Natural killer cell (primary cell): ENCODE data around the gene GPR37L1. TPM values are rescaled to one million over a fixed set of nuclear protein-coding genes. Genes with fewer than 3 reads are reported as not detected.

Source experiments
- ATAC-seq, 3 donors: fragments of 150-1000 bp in 2 of 3; fragments of 200-7000 bp in 1 of 3; cut with Tn5 transposase; 1 replicate in 1 of 3; 2 replicates in 2 of 3; pipeline ENCODE4 v1.10.0; 2021; ENCODE audit warnings: mild to moderate bottlenecking in 2 of 3, moderate library complexity in 2 of 3
- DNase-seq, 2 donors: peaks; one replicate each; pipeline versions ENCODE4 v3.0.0 to v3.0.0-alpha.2; 2013 to 2021; ENCODE audit warnings: mixed read lengths in 1 of 2
- H3K27ac ChIP-seq: one replicate; pipeline ENCODE4 v1.5.1; 2013; ENCODE audit warnings: mild to moderate bottlenecking, low read length
- H3K27me3 ChIP-seq: one replicate; pipeline ENCODE4 v1.6.1; 2013; ENCODE audit warnings: low read length; ENCODE audit not compliant: control insufficient read depth, insufficient read depth
- H3K36me3 ChIP-seq: one replicate; pipeline ENCODE4 v1.6.1; 2013; ENCODE audit warnings: low read length; ENCODE audit not compliant: control insufficient read depth, insufficient read depth
- H3K4me1 ChIP-seq: one replicate; pipeline ENCODE4 v1.6.1; 2013; ENCODE audit warnings: low read length; ENCODE audit not compliant: control insufficient read depth, insufficient read depth
- H3K4me3 ChIP-seq: one replicate; pipeline ENCODE4 v1.5.1; 2013; ENCODE audit warnings: low read length
- H3K9me3 ChIP-seq: one replicate; pipeline ENCODE4 v1.6.1; 2013; ENCODE audit warnings: low read length; ENCODE audit not compliant: control insufficient read depth, insufficient read depth
- H3K27ac Mint-ChIP-seq, 2 donors: one replicate each; pipeline ENCODE4 v1.8.0; 2022; ENCODE audit warnings: mild to moderate bottlenecking in 2 of 2, mixed read lengths in 2 of 2, moderate library complexity in 1 of 2
- H3K27me3 Mint-ChIP-seq, 2 donors: one replicate each; pipeline ENCODE4 v1.8.0; 2022; ENCODE audit warnings: low read depth in 2 of 2, mixed read lengths in 2 of 2
- H3K36me3 Mint-ChIP-seq: one replicate; pipeline ENCODE4 v1.8.0; 2022; ENCODE audit warnings: mixed read lengths
- H3K4me1 Mint-ChIP-seq, 2 donors: one replicate each; pipeline ENCODE4 v1.8.0; 2022; ENCODE audit warnings: mixed read lengths in 2 of 2
- H3K4me3 Mint-ChIP-seq: one replicate; pipeline ENCODE4 v1.8.0; 2022; ENCODE audit warnings: mild to moderate bottlenecking, moderate library complexity, mixed read lengths
- H3K9me3 Mint-ChIP-seq, 2 donors: one replicate each; pipeline ENCODE4 v1.8.0; 2022; ENCODE audit warnings: mixed read lengths in 2 of 2
- CTCF ChIP-seq: fragments of 200-600 bp; IDR thresholded peaks from one replicate; pipeline ENCODE4 v1.8.0; 2022; ENCODE audit warnings: antibody characterized with exemption
- whole genome bisulfite sequencing: methylation state at CpG from one replicate; pipeline ENCODE4 v1.1.7; 2013; ENCODE audit warnings: missing lambda C conversion rate; ENCODE audit not compliant: insufficient coverage; 5-methylcytosine and 5-hydroxymethylcytosine counted together
- intact Hi-C: fragments of 100-400 bp; cut with micrococcal nuclease; formaldehyde crosslinking; loops from one replicate; pipeline ENCODE4 v1.14.2; 2022
- total RNA-seq, 4 donors: library from RNA; stranded (reverse); fragments of 120-200 nt in 1 of 4; gene quantifications; one replicate each; pipeline versions ENCODE4 v1.2.3 to v1.2.4, GENCODE V29; 2013 to 2022

The GPR37L1 gene
- total RNA-seq, 3 donors from 2014 or later (not counting 1 experiment from before 2014, with no cell fraction given), result not detected

GRCh38 chr1:202162418-202163280, 39.9 kb downstream of the GPR37L1 start:
- Histone ChIP-seq H3K27ac (peak overlapping the region; percentile 34), H3K4me3 (no peak overlapping the region), H3K36me3 (peaks cover 6% of the 10 kb centered on the region), H3K27me3 (no peaks in the 10 kb centered on the region), H3K9me3 (no peaks in the 10 kb centered on the region), H3K4me1 (peaks cover 86% of the 10 kb centered on the region)
- Mint-ChIP-seq H3K27ac (peak overlapping the region; percentile 83 to 100), H3K4me1 (peaks cover 56 to 74% of the 10 kb centered on the region in 2 donors), H3K4me3 (peak overlapping the region; percentile 85), H3K27me3 (no peaks in the 10 kb centered on the region), H3K36me3 (no peaks in the 10 kb centered on the region), H3K9me3 (no peaks in the 10 kb centered on the region)
- TF ChIP-seq CTCF, result no peak
- intact Hi-C loops, result loop anchor here (5.0 kb wide), 1 partner anchor 35 kb away; no protein-coding TSS in a partner anchor
- DNase-seq (peak in 1 of 2 donors; percentile 62), ATAC-seq (no peak)
- WGBS, result 22% methylated on average over 13 of the region's 15 CpGs

- H3K4me1 Mint-ChIP-seq, result peaks cover 50 to 65% of the 10 kb centered on the region in 2 donors
- H3K36me3 ChIP-seq, result no peaks in the 10 kb centered on the region
- TF ChIP-seq CTCF, result no peak
- H3K4me3 Mint-ChIP-seq, result peak overlapping the region; percentile 9
- H3K27me3 Mint-ChIP-seq, result no peaks in the 10 kb centered on the region
- 83% methylated on average over 12 of the region's 12 CpGs for WGBS
- no peak overlapping the region for H3K4me3 ChIP-seq
- H3K27me3 ChIP-seq, result no peaks in the 10 kb centered on the region
- H3K9me3 ChIP-seq, result no peaks in the 10 kb centered on the region
- peaks cover 77% of the 10 kb centered on the region for H3K4me1 ChIP-seq
- peak overlapping the region; percentile 34 for H3K27ac ChIP-seq
- DNase-seq (peak in 1 of 2 donors; percentile 36), ATAC-seq (no peak)
- H3K27ac Mint-ChIP-seq, result peak overlapping the region; percentile 83 to 100
- H3K36me3 Mint-ChIP-seq, result no peaks in the 10 kb centered on the region
- no peaks in the 10 kb centered on the region for H3K9me3 Mint-ChIP-seq
- intact Hi-C loops, result loop anchor here (5.0 kb wide), 1 partner anchor 34 kb away; no protein-coding TSS in a partner anchor
Measured at GRCh38 chr1:202163281-202164270, 40.9 kb downstream of the GPR37L1 start.

GRCh38 chr1:202164271-202165037, 41.7 kb downstream of the GPR37L1 start:
- intact Hi-C loops, result loop anchor here (5.0 kb wide), 1 partner anchor 33 kb away; no protein-coding TSS in a partner anchor
- H3K36me3 Mint-ChIP-seq, result no peaks in the 10 kb centered on the region

More at GRCh38 chr1:202164271-202165037, 41.7 kb downstream of the GPR37L1 start:
- Histone ChIP-seq H3K27ac (no peak overlapping the region), H3K9me3 (no peaks in the 10 kb centered on the region), H3K36me3 (no peaks in the 10 kb centered on the region), H3K4me3 (no peak overlapping the region), H3K4me1 (peaks cover 68% of the 10 kb centered on the region), H3K27me3 (no peaks in the 10 kb centered on the region)
- TF ChIP-seq CTCF, result no peak
- WGBS, result 37% methylated on average over 10 of the region's 11 CpGs
- peak overlapping the region; percentile 82 to 100 for H3K27ac Mint-ChIP-seq
- no peaks in the 10 kb centered on the region for H3K9me3 Mint-ChIP-seq
- ATAC-seq, result peak; percentile 49 to 74 (median 72)
- DNase-seq, result peak; percentile 59 to 92
- H3K27me3 Mint-ChIP-seq, result no peaks in the 10 kb centered on the region
- peak overlapping the region; percentile 72 for H3K4me3 Mint-ChIP-seq
- H3K4me1 Mint-ChIP-seq, result peaks cover 41 to 56% of the 10 kb centered on the region in 2 donors
